ENCODE data around the gene PSME2. TPM values are rescaled to one million over a fixed set of nuclear protein-coding genes. Genes with fewer than 3 reads are reported as not detected.

PSME2 gene
- total and polyA plus RNA-seq, 2 of the 13 experiments (the other 11 are each of a cell fraction or from before 2014, with no cell fraction given), result 332 to 716 TPM

GRCh38 chr14:24113801-24114531 lies 32.4 kb downstream of the PSME2 start (continued):
- TF ChIP-seq HMGA1 (CRISPR knock-in tag; conservative IDR thresholded peaks at IDR 0.05) (0 out of 2 replicates have a peak, but pooled peaks have one; percentile 96), ZNF597 (CRISPR knock-in tag; IDR thresholded peaks at IDR 0.05) (0 out of 2 replicates have a peak, but pooled peaks have one; percentile 68), TEAD2 (CRISPR knock-in tag; IDR thresholded peaks at IDR 0.05) (no peak), ZNF687 (CRISPR knock-in tag; IDR thresholded peaks at IDR 0.05) (peak; percentile 98), MAX (IDR thresholded peaks at IDR 0.05) (no peak), ZNF329 (CRISPR knock-in tag; IDR thresholded peaks at IDR 0.05; ENCODE audit: low read depth) (peak; percentile 83; the same call in 1 of the 2 replicates), SP5 (CRISPR knock-in tag; IDR thresholded peaks at IDR 0.05; ENCODE audit: borderline replicate concordance, low read depth) (peak; percentile 99), RFXAP (CRISPR knock-in tag; IDR thresholded peaks at IDR 0.05; ENCODE audit: borderline replicate concordance) (peak; percentile 95; the same call in 1 of the 2 replicates), ARID4A (CRISPR knock-in tag; IDR thresholded peaks at IDR 0.05; ENCODE audit: borderline replicate concordance) (peak; percentile 79), ZMAT5 (CRISPR knock-in tag; IDR thresholded peaks at IDR 0.05; ENCODE audit: borderline replicate concordance, low read depth) (no peak), IRX3 (CRISPR knock-in tag; IDR thresholded peaks at IDR 0.05; ENCODE audit: borderline replicate concordance, low read depth) (peak; percentile 86), PHB2 (IDR thresholded peaks at IDR 0.05; ENCODE audit: partially characterized antibody) (no peak), ATF6 (CRISPR knock-in tag; conservative IDR thresholded peaks at IDR 0.05) (peak; percentile 81), MXD3 (CRISPR knock-in tag; IDR thresholded peaks at IDR 0.05) (peak; percentile 96), YEATS4 (CRISPR knock-in tag; IDR thresholded peaks at IDR 0.05; ENCODE audit: borderline replicate concordance) (peak; percentile 100)
